CD4-positive, alpha-beta T cell treated with Interleukin-17A for 1 hour (primary cell): ENCODE data around the gene TGFBR3.

Experiments used
- DNase-seq: peaks from one replicate; pipeline ENCODE4 v3.0.0-alpha.2; 2020

The TGFBR3 gene

GRCh38 chr1:91753878-91754277 lies 132.1 kb downstream of the TGFBR3 start:
- peak; percentile 20 for DNase-seq

GRCh38 chr1:91752324-91752723 lies 133.6 kb downstream of the TGFBR3 start:
- no peak for DNase-seq

GRCh38 chr1:91751275-91751674 lies 134.7 kb downstream of the TGFBR3 start:
- no peak for DNase-seq

- DNase-seq = no peak
Measured at GRCh38 chr1:91750398-91750996, 135.5 kb downstream of the TGFBR3 start.

- no peak for DNase-seq
Measured at GRCh38 chr1:91749788-91750231, 136.1 kb downstream of the TGFBR3 start.

GRCh38 chr1:91747666-91748065 lies 138.3 kb downstream of the TGFBR3 start:
- DNase-seq = no peak

GRCh38 chr1:91746728-91747338 lies 139.1 kb downstream of the TGFBR3 start:
- no peak for DNase-seq

- no peak for DNase-seq
Measured at GRCh38 chr1:91745640-91746373, 140.1 kb downstream of the TGFBR3 start.

GRCh38 chr1:91744953-91745639 lies 140.9 kb downstream of the TGFBR3 start:
- no peak for DNase-seq

GRCh38 chr1:91742848-91743292 lies 143.1 kb downstream of the TGFBR3 start:
- DNase-seq = no peak

- no peak for DNase-seq
Measured at GRCh38 chr1:91741906-91742305, 144.0 kb downstream of the TGFBR3 start.

- no peak for DNase-seq
Measured at GRCh38 chr1:91741301-91741700, 144.7 kb downstream of the TGFBR3 start.

- no peak for DNase-seq
Measured at GRCh38 chr1:91737650-91738049, 148.3 kb downstream of the TGFBR3 start.

GRCh38 chr1:91736715-91737615 lies 149.0 kb downstream of the TGFBR3 start:
- DNase-seq = no peak

- no peak for DNase-seq
Measured at GRCh38 chr1:91736146-91736714, 149.7 kb downstream of the TGFBR3 start.

GRCh38 chr1:91735266-91735845 lies 150.6 kb downstream of the TGFBR3 start:
- no peak for DNase-seq

GRCh38 chr1:91734761-91735160 lies 151.2 kb downstream of the TGFBR3 start:
- DNase-seq = no peak

GRCh38 chr1:91733108-91733710 lies 152.7 kb downstream of the TGFBR3 start:
- no peak for DNase-seq

GRCh38 chr1:91732291-91733107 lies 153.5 kb downstream of the TGFBR3 start:
- DNase-seq = peak; percentile 48

GRCh38 chr1:91731815-91732214 lies 154.1 kb downstream of the TGFBR3 start:
- peak; percentile 65 for DNase-seq
